LNCaP clone FGC (cell line): Measurements from ENCODE around the gene NUP160.
"Not testable (repeated sequence)": the region's sequence is repeated elsewhere in the genome, so short reads cannot be mapped to it uniquely, and the experiment has no call there.

Source experiments
- DNase-seq: peaks from one replicate; pipeline ENCODE4 v3.0.0-alpha.2; 2011; ENCODE audit warnings: low read depth
- H3K4me3 ChIP-seq: 2 replicates; pipeline ENCODE4 v1.5.1; 2011; ENCODE audit warnings: mild to moderate bottlenecking, low read depth, low read length, control low read depth
- CTCF ChIP-seq: IDR thresholded peaks from 2 replicates; pipeline ENCODE4 v1.5.1; 2012; ENCODE audit warnings: mild to moderate bottlenecking; ENCODE audit not compliant: control insufficient read depth, insufficient read depth; ENCODE audit errors: extremely low read depth

The NUP160 gene

GRCh38 chr11:47869544-47870393, 21.6 kb upstream of the NUP160 start:
- H3K4me3 ChIP-seq = no peak overlapping the region
- no peak for TF ChIP-seq CTCF
- no peak for DNase-seq

- no peak for DNase-seq
- no peak overlapping the region for H3K4me3 ChIP-seq
- no peak for TF ChIP-seq CTCF
Observed at GRCh38 chr11:47867823-47868222, 19.7 kb upstream of the NUP160 start.

GRCh38 chr11:47866892-47867291, 18.7 kb upstream of the NUP160 start:
- not testable (repeated sequence) for H3K4me3 ChIP-seq, DNase-seq

- DNase-seq = no peak
- H3K4me3 ChIP-seq = no peak overlapping the region
- no peak for TF ChIP-seq CTCF
Observed at GRCh38 chr11:47864901-47865300, 16.8 kb upstream of the NUP160 start.

GRCh38 chr11:47863898-47864430, 15.8 kb upstream of the NUP160 start:
- no peak overlapping the region for H3K4me3 ChIP-seq
- DNase-seq = no peak
- TF ChIP-seq CTCF = no peak

- H3K4me3 ChIP-seq = no peak overlapping the region
- no peak for TF ChIP-seq CTCF
- no peak for DNase-seq
Observed at GRCh38 chr11:47863189-47863897, 15.2 kb upstream of the NUP160 start.

- no peak for TF ChIP-seq CTCF
- no peak for DNase-seq
- no peak overlapping the region for H3K4me3 ChIP-seq
Observed at GRCh38 chr11:47861728-47862127, 13.6 kb upstream of the NUP160 start.
